Fibroblast of peridontal ligament (primary cell): Measurements from ENCODE around the gene ETV6.
A peak's percentile ranks its signal among the peaks of the same experiment; 100 is the strongest.

Experiments
- DNase-seq: peaks from one replicate; pipeline ENCODE4 v3.0.0-alpha.2; 2010; ENCODE audit errors: extremely low read depth

Gene ETV6

GRCh38 chr12:11801643-11802042 is 152.2 kb downstream of the ETV6 start:
- DNase-seq = no peak

- DNase-seq = no peak
Measured at GRCh38 chr12:11804130-11804529, 154.7 kb downstream of the ETV6 start.

- DNase-seq = no peak
Measured at GRCh38 chr12:11805043-11805442, 155.6 kb downstream of the ETV6 start.

- DNase-seq = no peak
Measured at GRCh38 chr12:11805680-11806079, 156.2 kb downstream of the ETV6 start.

GRCh38 chr12:11807458-11807857 is 158.0 kb downstream of the ETV6 start:
- DNase-seq = no peak

GRCh38 chr12:11808931-11809330 is 159.5 kb downstream of the ETV6 start:
- DNase-seq = no peak

- no peak for DNase-seq
Measured at GRCh38 chr12:11810206-11810545, 160.7 kb downstream of the ETV6 start.

- DNase-seq = peak; percentile 10
Measured at GRCh38 chr12:11811008-11811407, 161.5 kb downstream of the ETV6 start.

GRCh38 chr12:11812241-11812585 is 162.7 kb downstream of the ETV6 start:
- peak; percentile 32 for DNase-seq

- DNase-seq = peak; percentile 45
Measured at GRCh38 chr12:11812586-11813437, 163.3 kb downstream of the ETV6 start.

GRCh38 chr12:11813438-11813813 is 164.0 kb downstream of the ETV6 start:
- DNase-seq = peak; percentile 18

GRCh38 chr12:11814374-11814773 is 164.9 kb downstream of the ETV6 start:
- peak; percentile 81 for DNase-seq

- DNase-seq = no peak
Measured at GRCh38 chr12:11815397-11815796, 165.9 kb downstream of the ETV6 start.

GRCh38 chr12:11819643-11820042 is 170.2 kb downstream of the ETV6 start:
- no peak for DNase-seq

- DNase-seq = no peak
Measured at GRCh38 chr12:11820476-11820875, 171.0 kb downstream of the ETV6 start.

- no peak for DNase-seq
Measured at GRCh38 chr12:11821386-11822080, 172.1 kb downstream of the ETV6 start.

- DNase-seq = peak; percentile 47
Measured at GRCh38 chr12:11822081-11822834, 172.8 kb downstream of the ETV6 start.

- DNase-seq = peak; percentile 81
Measured at GRCh38 chr12:11823043-11823442, 173.6 kb downstream of the ETV6 start.

GRCh38 chr12:11823593-11823992 is 174.1 kb downstream of the ETV6 start:
- DNase-seq = no peak

- DNase-seq = no peak
Measured at GRCh38 chr12:11824069-11824468, 174.6 kb downstream of the ETV6 start.

- DNase-seq = no peak
Measured at GRCh38 chr12:11824736-11825135, 175.3 kb downstream of the ETV6 start.

GRCh38 chr12:11825278-11825677 is 175.8 kb downstream of the ETV6 start:
- no peak for DNase-seq

- no peak for DNase-seq
Measured at GRCh38 chr12:11826574-11826973, 177.1 kb downstream of the ETV6 start.
